GM21367 (cell line): ENCODE data around the gene TUFM.
"Not testable (repeated sequence)": the region's sequence is repeated elsewhere in the genome, so short reads cannot be mapped to it uniquely, and the experiment has no call there.

Experiments used
- ATAC-seq: cut with Tn5 transposase; IDR thresholded peaks from one replicate; pipeline ENCODE4 v1.9.1; 2021; ENCODE audit not compliant: unreplicated experiment

Gene TUFM

GRCh38 chr16:28839004-28839639 is 7.0 kb downstream of the TUFM start:
- no peak for ATAC-seq

DNA sequence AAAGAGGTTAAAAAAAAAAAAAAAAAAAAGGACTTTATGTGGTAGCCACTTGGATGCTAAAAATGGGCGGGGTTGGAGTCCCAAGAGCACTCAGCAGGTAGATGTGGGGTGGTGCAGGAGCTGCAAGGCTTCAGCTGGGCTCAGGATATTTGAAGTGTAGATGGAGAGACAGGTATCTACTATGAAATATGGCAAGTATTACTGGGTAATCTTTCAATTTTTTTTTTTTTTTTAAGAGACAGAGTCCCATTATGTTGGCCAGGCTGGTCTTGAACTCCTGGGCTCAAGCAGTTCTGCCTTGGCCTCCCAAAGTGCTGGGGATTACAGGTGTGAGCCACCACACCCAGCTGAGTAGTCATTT is 7.6 kb downstream of the TUFM start:
- no peak for ATAC-seq

GRCh38 chr16:28837672-28838557 is 8.2 kb downstream of the TUFM start:
- no peak for ATAC-seq

DNA sequence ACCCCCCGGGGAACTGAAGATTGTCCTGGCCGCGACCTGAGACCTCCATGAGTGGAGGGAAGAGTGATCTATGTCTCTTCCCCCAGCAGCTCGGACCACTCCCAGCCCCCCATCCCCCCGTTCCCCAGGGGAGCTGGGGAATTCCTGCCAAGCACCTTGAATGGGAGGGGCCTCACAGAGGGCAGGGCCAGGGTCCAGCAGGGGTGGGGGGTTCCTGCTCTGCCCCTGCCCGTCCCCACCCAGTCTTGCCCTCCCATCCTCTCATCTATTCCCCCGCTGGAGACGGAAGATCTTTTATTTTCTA is 9.4 kb downstream of the TUFM start:
- no peak for ATAC-seq

- ATAC-seq = no peak
Measured at GRCh38 chr16:28835864-28836760, 10.0 kb downstream of the TUFM start.

DNA sequence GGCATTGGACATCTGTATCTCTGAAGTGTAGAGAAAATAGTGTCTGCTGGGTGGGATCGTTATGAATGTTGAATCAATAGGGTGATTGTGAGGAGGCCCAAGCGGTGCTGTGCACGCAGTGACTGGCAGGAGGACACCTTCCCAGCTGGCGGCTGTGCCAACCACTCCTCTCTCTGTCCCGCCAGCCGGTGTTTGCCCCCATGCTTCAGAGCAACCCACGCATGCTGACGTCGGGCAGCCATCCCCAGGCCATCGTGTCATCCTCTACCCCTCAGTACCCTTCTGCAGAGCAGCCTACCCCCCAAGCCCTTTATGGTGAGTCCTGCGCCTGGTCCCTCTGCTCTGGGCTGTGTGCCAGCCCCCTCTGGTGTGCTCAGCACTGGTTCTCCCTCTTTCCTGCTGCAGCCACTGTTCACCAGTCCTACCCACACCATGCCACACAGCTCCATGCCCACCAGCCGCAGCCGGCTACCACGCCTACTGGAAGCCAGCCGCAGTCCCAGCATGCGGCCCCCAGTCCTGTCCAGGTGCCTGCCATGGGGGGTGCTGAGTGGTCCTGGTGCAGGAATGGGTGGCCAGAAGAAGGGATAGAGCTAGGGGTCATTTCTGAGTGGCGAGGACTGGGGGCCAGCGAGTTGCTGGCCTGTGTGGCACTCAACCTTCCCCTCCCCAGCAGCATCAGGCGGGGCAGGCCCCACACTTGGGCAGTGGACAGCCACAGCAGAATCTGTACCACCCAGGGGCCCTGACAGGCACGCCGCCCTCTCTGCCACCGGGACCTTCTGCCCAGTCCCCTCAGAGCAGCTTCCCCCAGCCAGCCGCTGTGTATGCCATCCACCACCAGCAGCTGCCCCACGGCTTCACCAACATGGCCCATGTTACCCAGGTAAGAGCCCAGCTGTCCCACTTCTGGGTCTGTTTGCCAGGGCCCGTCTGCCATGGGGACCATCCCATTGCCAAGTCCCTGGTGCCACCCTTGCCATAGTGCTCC is 11.0 kb downstream of the TUFM start:
- ATAC-seq = no peak

DNA sequence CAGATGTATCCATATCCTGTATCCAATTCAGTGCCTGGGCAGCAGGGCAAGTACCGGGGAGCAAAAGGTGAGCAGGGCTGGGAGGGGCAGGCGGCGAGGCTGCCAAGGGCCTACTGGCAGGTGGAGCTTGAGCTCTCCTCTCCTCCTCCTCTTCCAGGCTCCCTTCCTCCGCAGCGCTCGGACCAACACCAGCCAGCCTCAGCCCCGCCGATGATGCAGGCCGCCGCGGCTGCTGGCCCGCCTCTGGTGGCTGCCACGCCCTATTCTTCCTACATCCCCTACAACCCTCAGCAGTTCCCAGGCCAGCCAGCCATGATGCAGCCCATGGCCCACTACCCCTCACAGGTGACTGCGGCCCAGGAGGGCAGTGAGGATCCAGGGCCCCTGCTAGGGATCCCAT is 11.8 kb downstream of the TUFM start:
- no peak for ATAC-seq

DNA sequence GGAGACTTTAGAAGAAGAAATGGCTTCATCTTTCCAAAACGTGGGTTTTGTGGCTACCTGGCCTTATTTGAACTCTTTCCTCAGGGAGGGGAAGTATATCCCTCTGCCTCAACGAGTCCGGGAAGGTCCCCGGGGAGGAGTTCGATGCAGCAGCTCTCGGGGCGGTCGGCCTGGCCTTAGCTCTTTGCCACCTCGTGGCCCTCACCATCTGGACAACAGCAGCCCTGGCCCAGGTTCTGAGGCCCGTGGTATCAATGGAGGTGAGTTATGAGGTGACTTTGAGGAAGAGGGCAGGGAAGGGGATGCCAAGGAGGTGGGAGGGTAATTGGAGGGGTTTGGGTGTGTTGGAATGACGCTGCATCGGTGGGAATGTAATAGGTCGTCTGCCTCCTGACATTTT is 15.6 kb downstream of the TUFM start:
- ATAC-seq = no peak

DNA sequence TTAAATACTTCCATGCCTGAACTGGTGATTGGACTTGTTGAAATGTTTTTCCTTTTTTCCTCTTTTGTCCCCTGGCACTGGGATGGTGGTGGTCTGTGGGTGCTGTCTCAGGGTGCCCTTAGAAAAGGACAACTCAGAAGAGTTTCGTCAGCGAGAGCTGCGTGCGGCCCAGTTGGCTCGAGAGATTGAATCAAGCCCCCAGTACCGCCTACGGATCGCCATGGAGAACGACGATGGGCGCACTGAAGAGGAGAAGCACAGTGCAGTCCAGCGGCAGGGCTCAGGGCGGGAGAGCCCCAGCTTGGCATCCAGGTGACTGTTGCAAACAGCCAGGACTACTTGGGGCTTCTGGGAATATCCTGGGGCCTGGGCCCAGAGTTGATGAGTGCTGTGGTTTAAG is 16.4 kb downstream of the TUFM start:
- no peak for ATAC-seq

- no peak for ATAC-seq
Measured at GRCh38 chr16:28826141-28826540, 20.0 kb downstream of the TUFM start.

- no peak for ATAC-seq
Measured at GRCh38 chr16:28824717-28824973, 21.5 kb downstream of the TUFM start.

DNA sequence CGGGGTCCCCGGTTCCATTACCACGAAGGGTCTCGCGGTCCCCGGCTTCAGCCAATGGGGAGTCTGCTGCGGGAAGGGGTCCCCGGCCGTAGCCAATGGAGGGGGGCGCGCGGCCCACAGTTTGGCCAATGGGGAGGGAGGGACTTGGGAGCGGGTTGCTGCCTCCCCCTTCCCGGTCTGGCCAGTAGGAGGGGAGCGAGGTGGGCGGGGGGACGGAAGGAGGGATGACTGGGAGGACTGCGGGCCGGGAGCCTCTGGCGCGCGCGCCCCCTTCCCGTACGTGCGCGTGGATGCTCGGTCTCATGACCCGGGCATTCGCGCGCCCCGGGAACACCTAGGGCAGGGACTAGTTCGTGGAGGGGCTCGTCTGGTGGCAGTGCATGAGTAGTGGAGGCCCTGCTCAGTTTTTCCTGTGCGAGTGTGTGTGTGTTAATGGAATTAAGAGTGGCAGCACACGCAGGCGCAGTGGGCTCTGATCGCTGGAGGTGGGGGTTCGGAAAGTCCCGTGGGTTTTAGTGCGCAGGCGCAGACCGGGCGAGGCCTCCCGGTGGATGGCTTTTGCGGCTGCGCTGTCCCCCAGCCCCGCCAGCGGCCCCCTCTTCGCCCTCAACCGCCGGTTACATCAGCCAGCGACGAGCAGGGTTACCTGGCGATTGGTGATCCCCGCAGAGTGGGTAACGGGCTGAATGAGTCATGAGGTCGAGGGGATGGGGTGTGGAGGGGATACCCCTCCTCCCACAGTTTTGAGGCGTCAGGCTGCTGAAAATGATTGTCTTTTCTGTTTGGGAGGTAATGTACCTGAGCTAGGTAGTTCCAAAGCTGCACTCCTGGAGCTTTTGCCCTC is 22.1 kb downstream of the TUFM start:
- peak; percentile 72 for ATAC-seq

- peak; percentile 4 for ATAC-seq
Measured at GRCh38 chr16:28823291-28823872, 22.8 kb downstream of the TUFM start.

DNA sequence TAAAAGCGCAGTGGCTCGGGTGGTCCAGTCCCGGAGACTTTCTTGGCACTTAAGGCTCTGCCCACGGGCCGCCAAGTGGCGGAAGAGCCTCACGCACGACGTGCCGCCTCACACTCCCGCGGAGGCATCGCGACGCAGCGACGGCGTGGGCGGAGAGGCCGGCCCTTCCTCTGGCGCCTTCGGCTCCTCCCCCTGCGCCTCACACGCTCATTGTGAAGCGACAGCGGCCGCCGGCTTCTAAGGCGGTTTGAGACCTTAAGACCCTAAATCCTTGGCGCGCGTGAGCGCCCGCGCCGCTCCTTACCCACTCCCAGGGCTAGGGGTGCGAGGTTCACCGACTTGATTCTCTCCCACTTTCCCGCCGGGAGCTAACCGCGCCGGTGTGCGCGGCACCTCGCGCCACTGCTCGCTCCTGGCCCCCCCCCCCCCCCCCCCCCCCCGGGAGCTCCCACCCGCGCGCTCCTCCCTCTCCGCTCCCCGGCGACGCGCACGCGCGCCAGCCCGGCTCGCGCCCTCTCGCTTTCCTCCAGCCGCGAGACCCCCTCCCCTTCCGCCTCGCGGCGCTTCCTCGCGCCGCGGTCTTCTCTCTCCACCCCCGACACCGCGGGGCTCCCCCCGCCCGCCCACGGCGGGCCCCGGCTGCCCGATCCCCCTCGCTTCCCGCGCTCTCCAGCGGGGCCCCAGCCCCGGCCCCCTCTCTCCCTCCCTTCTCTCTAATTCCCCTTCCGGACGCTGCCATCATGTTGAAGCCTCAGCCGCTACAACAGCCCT is 23.4 kb downstream of the TUFM start, which contains the start of gene ATXN2L:
ATXN2L (plus strand) TSS at position 480 of the 771 bp plus-strand sequence; CDS start at position 741, 261 bp downstream.
- ATAC-seq = peak; percentile 48

GRCh38 chr16:28821874-28822519 is 24.2 kb downstream of the TUFM start:
- no peak for ATAC-seq

DNA sequence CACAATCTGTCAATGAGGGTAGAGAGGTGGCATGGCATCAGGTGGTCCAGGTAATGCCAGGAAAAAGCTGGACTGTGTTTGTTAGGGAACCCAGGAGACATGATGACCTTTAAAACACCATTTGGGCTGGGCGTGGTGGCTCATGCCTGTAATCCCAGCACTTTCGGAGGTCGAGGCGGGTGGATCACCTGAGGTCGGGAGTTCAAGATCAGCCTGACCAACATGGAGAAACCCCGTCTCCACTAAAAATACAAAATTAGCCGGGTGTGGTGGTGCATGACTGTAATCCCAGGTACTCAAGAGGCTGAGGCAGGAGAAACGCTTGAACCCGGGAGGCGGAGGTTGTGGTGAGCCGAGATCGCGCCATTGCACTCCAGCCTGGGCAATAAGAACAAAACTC is 25.6 kb downstream of the TUFM start:
- ATAC-seq = not testable (repeated sequence)

DNA sequence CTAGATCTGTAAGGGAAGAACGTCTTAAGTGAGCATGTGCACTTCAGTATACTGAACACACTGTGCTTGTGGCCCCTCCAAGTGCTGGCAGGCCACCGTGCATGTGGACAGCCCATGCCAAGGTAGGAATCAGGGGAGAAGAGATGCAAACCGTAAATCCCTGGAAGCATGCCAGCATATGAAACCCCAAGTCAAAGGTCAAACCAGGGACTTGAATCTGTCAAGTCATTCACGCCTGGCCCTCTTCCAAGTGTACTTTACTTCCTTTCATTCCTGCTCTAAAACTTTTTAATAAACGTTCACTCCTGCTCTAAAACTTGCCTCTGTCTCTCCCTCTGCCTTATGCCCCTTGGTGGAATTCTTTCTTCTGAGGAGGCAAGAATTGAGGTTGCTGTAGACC is 26.1 kb downstream of the TUFM start:
- no peak for ATAC-seq

DNA sequence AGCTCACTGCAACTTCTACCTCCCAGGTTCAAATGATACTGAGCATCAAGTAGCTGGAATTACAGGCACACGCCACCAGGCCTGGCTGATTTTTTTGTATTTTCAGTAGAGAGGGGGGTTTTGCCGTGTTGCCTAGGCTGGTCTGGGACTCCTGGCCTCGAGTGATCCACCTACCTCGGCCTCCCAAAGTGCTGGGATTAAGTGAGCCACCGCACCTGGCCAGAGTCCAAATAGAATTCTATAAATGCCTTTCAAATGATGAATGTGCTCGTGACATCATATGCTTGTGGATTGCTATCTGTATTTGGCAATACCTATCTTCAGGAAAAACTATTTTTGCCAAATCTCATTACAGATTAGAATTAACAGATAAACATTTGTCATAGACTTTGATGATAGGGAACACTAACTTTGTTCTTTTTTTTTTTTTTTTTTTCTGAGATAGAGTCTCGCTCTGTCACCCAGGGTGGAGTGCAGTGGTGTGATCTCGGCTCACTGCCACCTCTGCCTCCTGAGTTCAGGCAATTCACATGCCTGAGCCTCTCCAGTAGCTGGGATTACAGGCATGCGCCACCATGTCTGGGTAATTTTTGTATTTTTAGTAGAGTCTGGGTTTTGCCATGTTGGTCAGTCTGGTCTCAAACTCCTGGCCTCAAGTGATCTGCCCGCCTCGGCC is 38.6 kb downstream of the TUFM start:
- ATAC-seq = not testable (repeated sequence)
